ENCODE results near the gene GOLM1.

Gene GOLM1

GRCh38 chr9:86079865-86080469 lies 19.4 kb downstream of the GOLM1 start:
- H3K27me3 ChIP-seq (ENCODE audit: control insufficient read depth, insufficient read depth, low read length), result no peaks in the 10 kb centered on the region
- H3K9ac ChIP-seq (ENCODE audit: low read length), result no peak overlapping the region
- H3K36me3 ChIP-seq (ENCODE audit: control insufficient read depth, insufficient read depth, low read length), result peaks cover 13% of the 10 kb centered on the region
- peaks cover 18% of the 10 kb centered on the region for H3K4me1 ChIP-seq (ENCODE audit: control insufficient read depth, insufficient read depth, low read length)
- H3K27ac ChIP-seq (ENCODE audit: low read depth, low read length), result no peak overlapping the region
- H3K4me3 ChIP-seq (ENCODE audit: low read depth, low read length), result no peak overlapping the region
- no peaks in the 10 kb centered on the region for H3K9me3 ChIP-seq (ENCODE audit: control insufficient read depth, insufficient read depth, low read depth, low read length)

GRCh38 chr9:86079421-86079831 lies 19.9 kb downstream of the GOLM1 start:
- no peak overlapping the region for H3K4me3 ChIP-seq (ENCODE audit: low read depth, low read length)
- no peaks in the 10 kb centered on the region for H3K9me3 ChIP-seq (ENCODE audit: control insufficient read depth, insufficient read depth, low read depth, low read length)
- peaks cover 18% of the 10 kb centered on the region for H3K36me3 ChIP-seq (ENCODE audit: control insufficient read depth, insufficient read depth, low read length)
- no peak overlapping the region for H3K27ac ChIP-seq (ENCODE audit: low read depth, low read length)
- H3K4me1 ChIP-seq (ENCODE audit: control insufficient read depth, insufficient read depth, low read length), result peaks cover 18% of the 10 kb centered on the region
- no peaks in the 10 kb centered on the region for H3K27me3 ChIP-seq (ENCODE audit: control insufficient read depth, insufficient read depth, low read length)
- H3K9ac ChIP-seq (ENCODE audit: low read length), result no peak overlapping the region

GRCh38 chr9:86078731-86079130 lies 20.6 kb downstream of the GOLM1 start:
- H3K4me1 ChIP-seq (ENCODE audit: control insufficient read depth, insufficient read depth, low read length), result peaks cover 18% of the 10 kb centered on the region
- H3K4me3 ChIP-seq (ENCODE audit: low read depth, low read length), result no peak overlapping the region
- H3K27ac ChIP-seq (ENCODE audit: low read depth, low read length), result no peak overlapping the region
- peaks cover 20% of the 10 kb centered on the region for H3K36me3 ChIP-seq (ENCODE audit: control insufficient read depth, insufficient read depth, low read length)
- no peaks in the 10 kb centered on the region for H3K27me3 ChIP-seq (ENCODE audit: control insufficient read depth, insufficient read depth, low read length)
- no peaks in the 10 kb centered on the region for H3K9me3 ChIP-seq (ENCODE audit: control insufficient read depth, insufficient read depth, low read depth, low read length)
- H3K9ac ChIP-seq (ENCODE audit: low read length), result no peak overlapping the region

DNA sequence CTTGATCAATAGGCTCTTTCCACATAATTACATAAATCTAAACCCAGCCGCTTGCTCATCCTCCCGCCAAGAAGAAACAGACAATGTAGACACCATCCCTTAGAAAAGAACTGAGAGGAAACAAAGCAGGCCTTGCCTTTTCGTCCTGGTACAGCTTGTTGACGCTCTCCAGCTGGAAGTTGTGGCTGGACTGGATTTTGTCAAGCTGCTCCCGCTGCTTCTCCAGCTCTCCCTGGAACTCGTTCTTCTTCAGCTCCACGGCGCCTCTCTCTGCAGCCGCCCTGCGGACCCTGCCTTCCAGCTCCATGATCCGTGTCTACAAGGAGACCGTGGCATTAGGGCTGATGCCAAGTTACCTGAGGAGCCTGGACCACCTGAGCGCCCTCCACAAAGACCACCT lies 22.1 kb downstream of the GOLM1 start:
- no peaks in the 10 kb centered on the region for H3K27me3 ChIP-seq (ENCODE audit: control insufficient read depth, insufficient read depth, low read length)
- no peaks in the 10 kb centered on the region for H3K9me3 ChIP-seq (ENCODE audit: control insufficient read depth, insufficient read depth, low read depth, low read length)
- peaks cover 14% of the 10 kb centered on the region for H3K4me1 ChIP-seq (ENCODE audit: control insufficient read depth, insufficient read depth, low read length)
- H3K27ac ChIP-seq (ENCODE audit: low read depth, low read length), result no peak overlapping the region
- H3K36me3 ChIP-seq (ENCODE audit: control insufficient read depth, insufficient read depth, low read length), result peaks cover 20% of the 10 kb centered on the region
- H3K9ac ChIP-seq (ENCODE audit: low read length), result no peak overlapping the region
- no peak overlapping the region for H3K4me3 ChIP-seq (ENCODE audit: low read depth, low read length)

- Histone ChIP-seq H3K4me1 (ENCODE audit: control insufficient read depth, insufficient read depth, low read length) (peaks cover 14% of the 10 kb centered on the region), H3K27me3 (ENCODE audit: control insufficient read depth, insufficient read depth, low read length) (no peaks in the 10 kb centered on the region), H3K9me3 (ENCODE audit: control insufficient read depth, insufficient read depth, low read depth, low read length) (no peaks in the 10 kb centered on the region), H3K27ac (ENCODE audit: low read depth, low read length) (no peak overlapping the region), H3K4me3 (ENCODE audit: low read depth, low read length) (no peak overlapping the region), H3K36me3 (ENCODE audit: control insufficient read depth, insufficient read depth, low read length) (peaks cover 20% of the 10 kb centered on the region), H3K9ac (ENCODE audit: low read length) (no peak overlapping the region)
Observed at GRCh38 chr9:86075132-86076109, 23.9 kb downstream of the GOLM1 start.

- H3K4me1 ChIP-seq (ENCODE audit: control insufficient read depth, insufficient read depth, low read length), result no peaks in the 10 kb centered on the region; the same call in 1 of the 2 replicates
- H3K36me3 ChIP-seq (ENCODE audit: control insufficient read depth, insufficient read depth, low read length), result peaks cover 20% of the 10 kb centered on the region
- no peak overlapping the region for H3K27ac ChIP-seq (ENCODE audit: low read depth, low read length)
- no peak overlapping the region for H3K4me3 ChIP-seq (ENCODE audit: low read depth, low read length)
- H3K27me3 ChIP-seq (ENCODE audit: control insufficient read depth, insufficient read depth, low read length), result no peaks in the 10 kb centered on the region
- no peak overlapping the region for H3K9ac ChIP-seq (ENCODE audit: low read length)
- H3K9me3 ChIP-seq (ENCODE audit: control insufficient read depth, insufficient read depth, low read depth, low read length), result no peaks in the 10 kb centered on the region
Observed at GRCh38 chr9:86073839-86074238, 25.5 kb downstream of the GOLM1 start.

DNA sequence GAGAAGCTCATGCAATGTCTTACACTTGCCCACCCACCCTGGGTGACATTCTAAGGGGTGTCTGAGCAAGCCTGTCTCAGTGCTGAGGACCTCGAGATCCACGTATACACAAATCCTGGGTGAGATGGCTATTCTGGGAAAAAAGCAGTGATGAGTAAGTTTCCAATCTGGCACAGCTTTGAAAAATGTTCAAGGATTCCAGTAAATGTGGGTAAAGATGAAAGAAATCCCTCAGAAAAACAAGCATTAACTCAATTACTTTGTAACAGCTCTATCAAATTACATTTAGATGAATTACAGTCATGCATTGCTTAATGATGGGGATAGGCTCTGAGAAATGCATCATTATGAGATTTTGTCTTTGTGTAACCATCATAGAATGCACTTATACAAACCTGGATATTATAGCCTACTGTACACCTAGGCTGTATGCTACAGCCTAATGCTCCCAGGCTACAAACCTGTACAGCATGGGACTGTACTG lies 26.9 kb downstream of the GOLM1 start:
- peaks cover 10% of the 10 kb centered on the region for H3K36me3 ChIP-seq (ENCODE audit: control insufficient read depth, insufficient read depth, low read length)
- H3K9ac ChIP-seq (ENCODE audit: low read length), result no peak overlapping the region
- H3K27ac ChIP-seq (ENCODE audit: low read depth, low read length), result no peak overlapping the region

GRCh38 chr9:86069206-86069869 lies 30.0 kb downstream of the GOLM1 start:
- no peak overlapping the region for H3K4me3 ChIP-seq (ENCODE audit: low read depth, low read length)
- no peak overlapping the region for H3K9ac ChIP-seq (ENCODE audit: low read length)
- H3K4me1 ChIP-seq (ENCODE audit: control insufficient read depth, insufficient read depth, low read length), result peaks cover 6% of the 10 kb centered on the region
- H3K9me3 ChIP-seq (ENCODE audit: control insufficient read depth, insufficient read depth, low read depth, low read length), result no peaks in the 10 kb centered on the region
- no peaks in the 10 kb centered on the region for H3K27me3 ChIP-seq (ENCODE audit: control insufficient read depth, insufficient read depth, low read length)
- peaks cover 1% of the 10 kb centered on the region; the same call in 1 of the 2 replicates for H3K36me3 ChIP-seq (ENCODE audit: control insufficient read depth, insufficient read depth, low read length)
- no peak overlapping the region for H3K27ac ChIP-seq (ENCODE audit: low read depth, low read length)

More for the DNA sequence above, 26.9 kb downstream of the GOLM1 start:
- no peak overlapping the region for H3K4me3 ChIP-seq (ENCODE audit: low read depth, low read length)
- H3K9me3 ChIP-seq (ENCODE audit: control insufficient read depth, insufficient read depth, low read depth, low read length), result no peaks in the 10 kb centered on the region
- no peaks in the 10 kb centered on the region; the same call in 1 of the 2 replicates for H3K4me1 ChIP-seq (ENCODE audit: control insufficient read depth, insufficient read depth, low read length)
- H3K27me3 ChIP-seq (ENCODE audit: control insufficient read depth, insufficient read depth, low read length), result no peaks in the 10 kb centered on the region

- H3K36me3 ChIP-seq (ENCODE audit: control insufficient read depth, insufficient read depth, low read length), result no peaks in the 10 kb centered on the region; the same call in 1 of the 2 replicates
- H3K27ac ChIP-seq (ENCODE audit: low read depth, low read length), result no peak overlapping the region
- no peaks in the 10 kb centered on the region for H3K9me3 ChIP-seq (ENCODE audit: control insufficient read depth, insufficient read depth, low read depth, low read length)
- no peak overlapping the region for H3K9ac ChIP-seq (ENCODE audit: low read length)
- H3K4me3 ChIP-seq (ENCODE audit: low read depth, low read length), result no peak overlapping the region
- no peaks in the 10 kb centered on the region for H3K27me3 ChIP-seq (ENCODE audit: control insufficient read depth, insufficient read depth, low read length)
- H3K4me1 ChIP-seq (ENCODE audit: control insufficient read depth, insufficient read depth, low read length), result peaks cover 19% of the 10 kb centered on the region
Observed at GRCh38 chr9:86064220-86064619, 35.1 kb downstream of the GOLM1 start.

GRCh38 chr9:86062845-86063693 lies 36.3 kb downstream of the GOLM1 start:
- Histone ChIP-seq H3K4me1 (ENCODE audit: control insufficient read depth, insufficient read depth, low read length) (peaks cover 19% of the 10 kb centered on the region), H3K9ac (ENCODE audit: low read length) (no peak overlapping the region), H3K9me3 (ENCODE audit: control insufficient read depth, insufficient read depth, low read depth, low read length) (no peaks in the 10 kb centered on the region), H3K27ac (ENCODE audit: low read depth, low read length) (no peak overlapping the region), H3K36me3 (ENCODE audit: control insufficient read depth, insufficient read depth, low read length) (no peaks in the 10 kb centered on the region; the same call in 1 of the 2 replicates), H3K27me3 (ENCODE audit: control insufficient read depth, insufficient read depth, low read length) (no peaks in the 10 kb centered on the region), H3K4me3 (ENCODE audit: low read depth, low read length) (no peak overlapping the region)

All from HUES6 (cell line).